GM13976 (cell line): Measurements from ENCODE around the gene CITED2.

Experiments
- DNase-seq: peaks from one replicate; pipeline ENCODE4 v3.0.0; 2012; ENCODE audit warnings: low spot score
- in situ Hi-C: fragments of 300-500 bp; cut with MboI; formaldehyde crosslinking; loops from one replicate; pipeline ENCODE4 v1.12.0; 2022; ENCODE audit warnings: low sequenced_read_pairs, mixed read lengths, inconsistent platforms; ENCODE audit not compliant: unreplicated experiment
- TF ChIP-seq, protein P1 (sequence below): IDR thresholded peaks from 2 replicates; pipeline ENCODE4 v1.5.1; 2012; ENCODE audit warnings: borderline replicate concordance, mild to moderate bottlenecking; ENCODE audit not compliant: insufficient read depth; ENCODE audit errors: extremely low read depth, missing control alignments, control extremely low read depth

CITED2 gene

DNA sequence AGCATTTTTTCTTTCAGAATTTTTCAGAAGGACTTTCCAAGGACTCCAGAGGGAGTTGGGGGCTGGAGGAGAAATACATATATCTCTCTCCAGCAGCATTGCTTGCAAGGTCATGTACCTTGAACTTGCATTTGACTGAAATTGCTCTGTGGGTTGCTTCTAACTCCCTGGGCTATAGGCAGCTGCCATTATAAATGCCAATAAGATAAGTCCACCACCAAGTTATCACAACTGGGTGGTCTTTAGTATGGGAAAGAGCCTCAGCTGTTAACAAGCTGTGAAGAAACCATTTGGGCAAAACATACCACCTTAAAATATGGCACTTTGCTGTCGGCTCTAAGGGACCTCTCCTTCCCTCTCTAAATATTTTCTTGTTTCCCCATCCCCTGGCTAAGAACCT is 20.9 kb upstream of the CITED2 start:
- TF ChIP-seq, protein P1, sequence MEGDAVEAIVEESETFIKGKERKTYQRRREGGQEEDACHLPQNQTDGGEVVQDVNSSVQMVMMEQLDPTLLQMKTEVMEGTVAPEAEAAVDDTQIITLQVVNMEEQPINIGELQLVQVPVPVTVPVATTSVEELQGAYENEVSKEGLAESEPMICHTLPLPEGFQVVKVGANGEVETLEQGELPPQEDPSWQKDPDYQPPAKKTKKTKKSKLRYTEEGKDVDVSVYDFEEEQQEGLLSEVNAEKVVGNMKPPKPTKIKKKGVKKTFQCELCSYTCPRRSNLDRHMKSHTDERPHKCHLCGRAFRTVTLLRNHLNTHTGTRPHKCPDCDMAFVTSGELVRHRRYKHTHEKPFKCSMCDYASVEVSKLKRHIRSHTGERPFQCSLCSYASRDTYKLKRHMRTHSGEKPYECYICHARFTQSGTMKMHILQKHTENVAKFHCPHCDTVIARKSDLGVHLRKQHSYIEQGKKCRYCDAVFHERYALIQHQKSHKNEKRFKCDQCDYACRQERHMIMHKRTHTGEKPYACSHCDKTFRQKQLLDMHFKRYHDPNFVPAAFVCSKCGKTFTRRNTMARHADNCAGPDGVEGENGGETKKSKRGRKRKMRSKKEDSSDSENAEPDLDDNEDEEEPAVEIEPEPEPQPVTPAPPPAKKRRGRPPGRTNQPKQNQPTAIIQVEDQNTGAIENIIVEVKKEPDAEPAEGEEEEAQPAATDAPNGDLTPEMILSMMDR = no peak
- DNase-seq = no peak
- in situ Hi-C loops = loop anchor here (25.0 kb wide), 1 partner anchor 492 kb away; no protein-coding TSS in a partner anchor

DNA sequence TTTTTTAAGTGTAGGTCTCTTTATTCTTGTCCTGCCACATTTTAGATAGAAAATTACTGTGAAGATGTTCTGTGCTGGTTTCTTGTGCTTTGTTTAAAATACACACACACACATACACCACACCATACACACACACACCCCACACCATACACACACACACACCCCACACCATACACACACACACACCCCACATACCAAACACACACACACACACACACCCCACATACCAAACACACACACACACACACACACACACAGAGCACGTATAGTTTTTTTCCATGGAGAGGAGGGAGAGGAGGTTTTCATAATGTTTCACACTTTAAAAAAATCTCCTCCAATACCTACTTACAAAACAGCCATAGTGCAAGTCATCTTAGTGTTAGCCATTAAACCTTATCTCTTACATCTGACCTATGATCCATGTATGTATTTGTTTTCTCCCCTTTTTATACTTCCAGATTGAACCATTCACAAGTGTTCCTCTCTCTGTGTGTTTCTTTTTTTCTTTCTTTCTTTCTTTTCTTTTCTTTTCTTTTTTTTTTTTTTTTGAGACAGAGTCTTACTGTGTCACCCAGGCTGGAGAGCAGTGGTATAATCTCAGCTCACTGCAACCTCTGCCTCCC is 19.7 kb upstream of the CITED2 start:
- in situ Hi-C loops = loop anchor here (25.0 kb wide), 1 partner anchor 493 kb away; no protein-coding TSS in a partner anchor
- TF ChIP-seq, protein P1 = no peak
- no peak for DNase-seq

DNA sequence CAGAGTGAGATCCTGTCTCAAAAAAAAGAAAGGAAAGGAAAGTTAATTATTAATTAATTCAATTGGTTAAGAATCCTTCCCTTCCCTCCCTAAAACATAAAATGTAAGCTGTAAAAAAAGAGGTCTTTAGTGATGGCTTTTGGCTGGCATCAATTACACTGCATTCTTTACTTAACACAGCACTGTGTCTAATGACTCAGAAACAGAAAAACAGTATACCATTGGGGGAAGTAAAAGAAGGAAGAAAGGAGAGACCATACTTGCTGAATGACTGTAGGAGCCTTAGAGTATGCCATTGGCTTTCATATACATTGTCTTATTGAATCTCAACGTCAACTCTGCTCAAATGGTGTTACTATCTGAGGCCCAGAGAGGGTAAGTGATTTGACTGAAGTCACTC is 18.3 kb upstream of the CITED2 start:
- peak; percentile 53 for DNase-seq
- in situ Hi-C loops = loop anchor here (25.0 kb wide), 1 partner anchor 495 kb away; no protein-coding TSS in a partner anchor
- TF ChIP-seq, protein P1 = no peak

DNA sequence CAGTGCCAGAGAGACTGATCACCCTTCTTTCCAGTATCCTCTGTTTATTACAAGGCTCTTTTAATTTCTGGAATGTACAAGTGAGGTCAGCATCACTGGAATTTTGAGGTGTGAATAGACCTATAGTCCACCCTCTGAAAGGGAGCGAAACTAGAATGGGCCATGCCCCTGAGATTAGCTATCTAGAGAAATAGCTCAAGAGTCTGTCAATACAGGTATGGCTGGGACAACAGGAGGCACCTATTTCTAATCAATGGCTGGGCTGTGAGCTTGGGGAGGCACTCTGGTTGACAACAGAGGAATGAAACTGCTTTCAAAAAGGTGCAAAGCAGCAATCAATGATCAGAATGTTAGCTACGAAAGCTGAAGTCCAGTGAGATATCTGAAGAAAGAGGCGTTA is 17.3 kb upstream of the CITED2 start:
- in situ Hi-C loops = loop anchor here (25.0 kb wide), 1 partner anchor 496 kb away; no protein-coding TSS in a partner anchor
- no peak for DNase-seq
- TF ChIP-seq, protein P1 = no peak

DNA sequence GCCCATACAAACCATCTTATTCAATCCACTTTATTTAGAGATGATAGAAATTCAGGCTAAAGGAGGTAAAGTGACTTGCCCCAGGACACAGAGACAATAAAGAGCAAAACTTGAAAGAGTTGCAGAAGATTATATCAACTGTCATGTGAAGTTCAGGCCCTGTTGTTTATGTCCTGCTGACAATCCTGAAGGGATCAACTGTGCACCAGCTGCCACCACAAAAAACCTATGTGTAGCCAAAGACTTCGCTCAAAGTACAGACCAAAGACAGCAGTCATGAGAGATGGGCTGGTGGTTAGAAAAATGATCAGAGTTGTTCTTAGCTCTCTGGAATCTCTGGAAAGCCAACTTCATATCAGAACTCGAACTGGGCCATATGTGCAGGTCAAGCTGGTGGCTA is 16.0 kb upstream of the CITED2 start:
- TF ChIP-seq, protein P1 = no peak
- DNase-seq = no peak
- in situ Hi-C loops = loop anchor here (25.0 kb wide), 1 partner anchor 497 kb away; no protein-coding TSS in a partner anchor

DNA sequence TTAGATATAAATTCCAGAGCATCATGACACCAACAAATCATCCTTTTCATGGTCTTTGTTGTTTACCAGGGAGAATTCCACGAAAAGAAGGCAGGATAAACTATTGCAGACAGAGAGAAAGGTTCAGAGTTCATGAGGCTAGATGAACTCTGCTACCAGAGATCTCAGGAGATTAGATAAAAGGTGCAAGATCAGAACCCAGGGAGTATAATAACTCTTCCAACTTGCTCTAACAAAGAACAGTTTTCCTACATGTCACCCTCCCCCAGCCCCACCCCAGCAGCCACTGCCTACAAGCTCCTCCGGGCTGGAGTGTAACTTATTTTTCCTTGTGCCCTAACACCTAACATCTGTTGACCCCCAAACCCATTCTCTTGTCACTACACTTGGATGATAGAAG is 13.9 kb upstream of the CITED2 start:
- TF ChIP-seq, protein P1 = no peak
- no peak for DNase-seq
- in situ Hi-C loops = loop anchor here (25.0 kb wide), 1 partner anchor 499 kb away; no protein-coding TSS in a partner anchor
